Measurements from ENCODE around the gene CELF6. TPM values are rescaled to one million over a fixed set of nuclear protein-coding genes. Genes with fewer than 3 reads are reported as not detected.

CELF6 gene
- total and polyA plus RNA-seq, 2 experiments from 2014 or later = 0.14 TPM; not detected in 1

- H3K9me3 Mint-ChIP-seq = no peaks in the 10 kb centered on the region; the same call in 2 of the 3 replicates
- no peaks in the 10 kb centered on the region for H4K20me1 ChIP-seq (replicated peaks; ENCODE audit: insufficient read depth)
- H3K27ac ChIP-seq (ENCODE audit: low read depth) = no peak overlapping the region
- TF ChIP-seq ZNF462 (CRISPR knock-in tag; IDR thresholded peaks at IDR 0.05) (no peak), ETS1 (IDR thresholded peaks at IDR 0.05) (no peak), CTCF (conservative IDR thresholded peaks at IDR 0.05; ENCODE audit: low read depth in 2 of 2) (no peak), STAT1 (IDR thresholded peaks at IDR 0.05; ENCODE audit: unreplicated experiment) (no peak), JUNB (IDR thresholded peaks at IDR 0.05; ENCODE audit: unreplicated experiment) (no peak), POLR2AphosphoS5 (IDR thresholded peaks at IDR 0.05; ENCODE audit: low read depth) (no peak), NANOG (IDR thresholded peaks at IDR 0.05; ENCODE audit: borderline replicate concordance) (no peak)
- peaks cover 34% of the 10 kb centered on the region for H3K27me3 Mint-ChIP-seq (ENCODE audit: insufficient read depth, low read depth, poor library complexity)
- peaks cover 7% of the 10 kb centered on the region; the same call in 1 of the 2 replicates for H3K4me1 ChIP-seq (ENCODE audit: insufficient read depth)
- H3K79me2 ChIP-seq (replicated peaks; ENCODE audit: insufficient read depth) = no peaks in the 10 kb centered on the region
- H3K36me3 ChIP-seq (ENCODE audit: insufficient read depth) = no peaks in the 10 kb centered on the region
- H3K4me3 Mint-ChIP-seq = peak overlapping the region; percentile 20; the same call in 1 of the 3 replicates
- H2AFZ ChIP-seq = no peak overlapping the region
- no peaks in the 10 kb centered on the region; the same call in 2 of the 3 replicates for H3K36me3 Mint-ChIP-seq (ENCODE audit: low read depth)
- no peak for DNase-seq (ENCODE audit: low spot score)
- H3K27ac Mint-ChIP-seq = no peak overlapping the region
- H3K4me2 ChIP-seq = no peak overlapping the region
- H3K27me3 ChIP-seq (ENCODE audit: insufficient read depth) = peaks cover 44% of the 10 kb centered on the region
- no peaks in the 10 kb centered on the region; the same call in 1 of the 2 replicates for H3F3A ChIP-seq (replicated peaks; ENCODE audit: low read depth)
- no peak overlapping the region for H3K4me3 ChIP-seq
- ATAC-seq = no peak
- no peaks in the 10 kb centered on the region for H3K9me2 ChIP-seq (ENCODE audit: insufficient read depth)
- H3K4me1 Mint-ChIP-seq = peaks cover 12% of the 10 kb centered on the region; the same call in 2 of the 3 replicates
These were observed 1.5 kb downstream of the CELF6 start for GRCh38 chr15:72318408-72318942.
